Mucosa of descending colon (tissue), 3 donors: ENCODE data around the gene RHOG. TPM values are rescaled to one million over a fixed set of nuclear protein-coding genes. Genes with fewer than 3 reads are reported as not detected.

ENCODE experiments used
- ATAC-seq: fragments of 200-7000 bp; cut with Tn5 transposase; one replicate; pipeline ENCODE4 v1.9.1; 2020; ENCODE audit warnings: mild to moderate bottlenecking, moderate library complexity
- DNase-seq, 3 donors: peaks; one replicate each; pipeline ENCODE4 v3.0.0-alpha.2; 2020
- H3K36me3 ChIP-seq: fragments of 200-600 bp; one replicate; pipeline ENCODE4 v1.8.0; 2021; ENCODE audit warnings: low read depth, mild to moderate bottlenecking
- H3K4me1 ChIP-seq: fragments of 200-600 bp; one replicate; pipeline ENCODE4 v1.8.0; 2021; ENCODE audit warnings: low read depth, mild to moderate bottlenecking
- H3K4me3 ChIP-seq: fragments of 200-600 bp; one replicate; pipeline ENCODE4 v1.8.0; 2021; ENCODE audit warnings: mild to moderate bottlenecking
- H3K9me3 ChIP-seq: fragments of 200-600 bp; one replicate; pipeline ENCODE4 v1.8.0; 2021; ENCODE audit warnings: mild to moderate bottlenecking
- intact Hi-C, 2 donors: fragments of 100-400 bp; cut with DNase I in 1 of 2; cut with micrococcal nuclease in 1 of 2; formaldehyde crosslinking; loops; one replicate each; pipeline versions ENCODE4 v1.11.0 to v1.11.1; 2022; cut with DNase I, micrococcal nuclease
- total RNA-seq, 3 donors: library from RNA; stranded (reverse); fragmentation: NEBNext Ultra II Directional in 2 of 3; extraction: Animal tissue kit (Norgen Biotek cat#: 25700) in 2 of 3; gene quantifications; one replicate each; pipeline versions ENCODE4 v1.2.1 to v1.2.4, GENCODE V29; 2021 to 2023
- TF ChIP-seq, protein P1 (sequence below): fragments of 200-600 bp; IDR thresholded peaks from one replicate; pipeline ENCODE4 v1.8.0; 2022; ENCODE audit warnings: antibody characterized with exemption, mild to moderate bottlenecking
- donor health status: DM: no; HTN: no; CAD: no; lungs with moderate emphysema.
- donor health status: DM: no; HTN: no; CAD: no.
- donor health status: DM: no; HTN: yes; CAD: no.

RHOG gene
- total RNA-seq, 3 donors from 2014 or later: 62.7 to 77.2 (median 74.1) TPM

DNA sequence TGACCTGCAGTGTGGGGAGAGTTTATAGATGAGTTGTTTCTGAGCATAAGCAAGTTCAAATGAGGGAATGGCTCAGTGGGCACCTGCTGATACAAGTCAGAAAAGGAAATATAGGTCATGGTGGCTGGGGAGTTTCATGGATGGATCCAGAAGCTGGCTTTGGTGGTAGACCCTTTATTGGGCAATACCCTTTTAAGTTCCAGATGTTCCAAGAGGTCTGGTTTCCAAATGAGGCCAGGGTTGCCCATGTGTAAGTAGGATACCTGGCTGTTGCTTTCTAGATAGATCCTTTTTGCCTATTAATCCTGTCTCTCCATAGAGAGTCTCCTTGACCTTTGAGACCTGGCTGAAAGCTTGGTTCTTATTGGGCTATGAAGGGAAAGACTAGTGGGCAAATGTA is 16.9 kb upstream of the RHOG start:
- intact Hi-C loops: no loop called here
- Histone ChIP-seq H3K4me1 (peaks cover 43% of the 10 kb centered on the region), H3K4me3 (no peak overlapping the region), H3K36me3 (no peaks in the 10 kb centered on the region), H3K9me3 (no peaks in the 10 kb centered on the region)
- DNase-seq: no peak
- TF ChIP-seq, protein P1, sequence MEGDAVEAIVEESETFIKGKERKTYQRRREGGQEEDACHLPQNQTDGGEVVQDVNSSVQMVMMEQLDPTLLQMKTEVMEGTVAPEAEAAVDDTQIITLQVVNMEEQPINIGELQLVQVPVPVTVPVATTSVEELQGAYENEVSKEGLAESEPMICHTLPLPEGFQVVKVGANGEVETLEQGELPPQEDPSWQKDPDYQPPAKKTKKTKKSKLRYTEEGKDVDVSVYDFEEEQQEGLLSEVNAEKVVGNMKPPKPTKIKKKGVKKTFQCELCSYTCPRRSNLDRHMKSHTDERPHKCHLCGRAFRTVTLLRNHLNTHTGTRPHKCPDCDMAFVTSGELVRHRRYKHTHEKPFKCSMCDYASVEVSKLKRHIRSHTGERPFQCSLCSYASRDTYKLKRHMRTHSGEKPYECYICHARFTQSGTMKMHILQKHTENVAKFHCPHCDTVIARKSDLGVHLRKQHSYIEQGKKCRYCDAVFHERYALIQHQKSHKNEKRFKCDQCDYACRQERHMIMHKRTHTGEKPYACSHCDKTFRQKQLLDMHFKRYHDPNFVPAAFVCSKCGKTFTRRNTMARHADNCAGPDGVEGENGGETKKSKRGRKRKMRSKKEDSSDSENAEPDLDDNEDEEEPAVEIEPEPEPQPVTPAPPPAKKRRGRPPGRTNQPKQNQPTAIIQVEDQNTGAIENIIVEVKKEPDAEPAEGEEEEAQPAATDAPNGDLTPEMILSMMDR: no peak
- no peak for ATAC-seq

DNA sequence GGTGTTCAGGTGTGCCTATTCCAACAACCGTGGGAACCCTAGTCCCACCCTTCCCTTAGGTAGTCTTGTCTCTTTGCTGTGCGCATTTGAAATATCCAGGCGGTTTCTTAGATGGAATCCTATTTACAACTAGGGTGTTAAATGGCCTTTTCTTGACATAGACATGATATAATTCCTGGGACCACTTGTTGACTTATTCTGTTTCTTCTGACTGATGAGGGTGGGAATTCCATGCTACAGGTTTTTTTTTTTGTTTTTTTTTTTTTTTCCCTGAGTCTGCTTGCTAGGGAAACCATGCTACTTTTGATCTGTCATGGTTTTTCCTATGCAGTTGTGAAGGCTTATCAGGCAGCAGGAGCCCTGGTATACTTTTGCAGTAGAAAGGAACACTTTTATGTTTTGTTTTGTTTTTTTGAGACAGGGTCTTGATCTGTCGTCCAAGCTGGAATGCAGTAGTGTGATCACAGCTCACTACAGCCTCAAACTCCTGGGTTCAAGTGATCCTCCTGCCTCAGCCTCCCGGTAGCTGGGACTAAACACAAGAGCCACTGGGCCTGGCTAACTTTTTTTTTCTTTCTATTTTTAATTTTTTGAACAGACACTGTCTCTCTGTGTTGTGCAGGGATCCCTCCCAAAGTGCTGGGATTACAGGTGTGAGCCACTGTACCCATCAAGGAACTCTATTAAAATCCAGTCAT is 16.2 kb upstream of the RHOG start:
- H3K4me1 ChIP-seq: peaks cover 43% of the 10 kb centered on the region

DNA sequence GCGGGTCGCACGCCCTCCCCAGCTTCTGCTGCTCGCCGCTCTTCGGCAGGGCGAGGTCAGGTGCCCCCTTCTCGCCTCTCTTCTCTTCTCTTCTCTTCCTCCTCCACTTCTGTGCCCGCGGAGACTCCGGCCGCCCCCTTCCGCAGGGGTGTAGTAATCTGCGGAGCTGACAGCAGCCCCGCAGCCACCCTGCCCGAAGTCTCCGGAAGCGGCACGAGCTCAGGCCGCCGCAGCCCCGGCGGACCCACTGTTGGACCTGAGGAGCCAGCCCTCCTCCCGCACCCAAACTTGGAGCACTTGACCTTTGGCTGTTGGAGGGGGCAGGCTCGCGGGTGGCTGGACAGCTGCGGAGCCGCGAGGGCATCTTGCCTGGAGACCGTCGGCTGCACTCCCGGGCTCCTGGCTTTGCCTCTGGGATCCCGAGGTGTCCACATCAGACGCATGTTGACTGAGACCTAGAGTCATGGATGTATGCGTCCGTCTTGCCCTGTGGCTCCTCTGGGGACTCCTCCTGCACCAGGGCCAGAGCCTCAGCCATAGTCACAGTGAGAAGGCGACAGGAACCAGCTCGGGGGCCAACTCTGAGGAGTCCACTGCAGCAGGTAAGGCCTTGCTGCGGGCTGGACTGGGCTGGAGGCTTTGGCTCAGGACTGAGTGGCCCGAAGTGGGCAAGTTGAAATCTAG is 15.2 kb upstream of the RHOG start:
- TF ChIP-seq, protein P1: no peak
- Histone ChIP-seq H3K9me3 (no peaks in the 10 kb centered on the region), H3K36me3 (no peaks in the 10 kb centered on the region), H3K4me3 (peak overlapping the region; percentile 79), H3K4me1 (peaks cover 38% of the 10 kb centered on the region)
- ATAC-seq (peak; percentile 28), DNase-seq (peak; percentile 59 to 87 (median 78))
- intact Hi-C loops: no loop called here

More for the DNA sequence above, 16.2 kb upstream of the RHOG start:
- Histone ChIP-seq H3K4me3 (no peak overlapping the region), H3K36me3 (no peaks in the 10 kb centered on the region), H3K9me3 (no peaks in the 10 kb centered on the region)
- no peak for ATAC-seq
- no peak for DNase-seq
- TF ChIP-seq, protein P1: no peak
- intact Hi-C loops: no loop called here

DNA sequence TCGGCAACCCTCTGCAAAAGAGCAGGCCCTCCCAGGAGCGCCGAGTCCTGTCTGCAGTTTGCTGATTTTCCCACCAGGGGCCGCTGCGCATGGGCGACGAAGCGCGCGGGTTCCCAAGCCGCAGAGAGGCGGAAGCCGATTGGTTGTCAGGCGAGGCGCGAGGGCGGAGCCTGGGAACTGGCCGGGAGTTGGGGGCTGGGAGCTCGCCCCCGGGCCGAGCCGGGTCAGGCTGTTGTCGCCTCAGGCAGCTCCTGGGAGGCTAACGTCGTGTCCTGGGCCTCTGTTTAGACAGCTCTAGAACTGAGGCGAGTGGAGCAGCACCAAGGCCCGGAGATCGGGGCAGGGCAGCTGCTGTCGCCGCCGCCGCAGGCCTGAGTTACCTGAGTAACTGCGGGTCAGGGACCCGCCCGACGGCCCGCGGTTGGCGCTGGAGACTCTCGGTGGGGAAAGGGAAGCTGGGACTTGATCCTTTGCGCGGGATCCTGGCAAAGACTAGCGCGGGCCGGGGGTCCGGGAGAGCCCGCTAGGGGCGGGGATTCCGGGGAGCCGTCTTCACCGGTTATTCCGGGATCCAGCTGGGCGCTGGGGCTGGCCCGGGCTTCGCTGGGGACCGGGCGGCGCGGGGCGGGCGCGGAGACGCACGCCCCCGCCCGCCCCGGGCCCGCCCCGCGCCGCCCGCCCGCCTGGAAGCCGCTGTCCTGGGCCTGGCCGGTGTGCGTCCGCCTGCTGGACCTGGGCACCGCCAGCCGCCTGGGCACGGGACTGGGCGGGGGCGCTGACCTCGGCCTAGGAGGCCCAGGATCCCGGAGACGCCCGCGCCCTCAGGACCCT is 14.4 kb upstream of the RHOG start, which contains the start of gene STIM1:
STIM1 (plus strand) TSS at position 688 of the 831 bp plus-strand sequence. CDS start 607 bp downstream, outside the sequence.
- TF ChIP-seq, protein P1: peak; percentile 97
- Histone ChIP-seq H3K36me3 (no peaks in the 10 kb centered on the region), H3K4me3 (peak within 1 kb of the TSS; percentile 79), H3K9me3 (no peaks in the 10 kb centered on the region), H3K4me1 (peaks cover 34% of the 10 kb centered on the region)
- DNase-seq (peak; percentile 96 to 98 (median 97)), ATAC-seq (peak; percentile 90)
- intact Hi-C loops: no loop called here

DNA sequence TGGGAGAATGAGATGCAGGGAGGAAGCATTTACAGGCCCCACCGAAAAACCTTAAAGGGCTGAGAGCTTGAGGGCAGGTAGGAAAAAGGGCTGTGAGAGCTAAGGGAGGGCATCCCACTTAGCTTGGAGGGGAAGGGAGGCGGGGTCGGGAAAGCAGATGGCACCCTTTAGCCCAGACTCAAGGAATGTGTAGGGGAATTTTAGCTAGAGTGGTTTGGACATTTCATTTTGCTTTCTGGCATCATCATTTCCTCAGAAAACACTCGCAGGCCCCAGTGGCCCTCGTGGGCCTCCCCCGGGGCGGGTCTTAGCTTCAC is 13.9 kb upstream of the RHOG start:
- TF ChIP-seq, protein P1: no peak
- no peaks in the 10 kb centered on the region for H3K36me3 ChIP-seq
- H3K4me3 ChIP-seq: peak overlapping the region; percentile 79
- ATAC-seq (no peak), DNase-seq (no peak)
- H3K9me3 ChIP-seq: no peaks in the 10 kb centered on the region
- intact Hi-C loops: no loop called here
- peaks cover 31% of the 10 kb centered on the region for H3K4me1 ChIP-seq
